Right lobe of liver (tissue), 6 donors: ENCODE measurements around the gene APOO. TPM values are rescaled to one million over a fixed set of nuclear protein-coding genes. Genes with fewer than 3 reads are reported as not detected.

Experiments
- ATAC-seq, 4 donors: fragments of 200-7000 bp; cut with Tn5 transposase; one replicate each; pipeline ENCODE4 v1.9.1; 2020; ENCODE audit warnings: mild to moderate bottlenecking in 4 of 4, moderate library complexity in 4 of 4
- DNase-seq, 3 donors: peaks; one replicate each; pipeline ENCODE4 v3.0.0-alpha.2; 2020
- H3K27ac ChIP-seq, 3 donors: fragments of 200-600 bp; one replicate each; pipeline ENCODE4 v1.8.0; 2022
- H3K27me3 ChIP-seq, 2 donors: fragments of 200-600 bp; one replicate each; pipeline ENCODE4 v1.8.0; 2022
- H3K36me3 ChIP-seq, 4 donors: fragments of 200-600 bp; sonication (generic) in 1 of 4; one replicate each; pipeline versions ENCODE4 v1.5.1 to v1.8.0; 2017 to 2022; ENCODE audit warnings: control low read depth in 1 of 4
- H3K4me1 ChIP-seq, 4 donors: fragments of 200-600 bp; sonication (generic) in 1 of 4; one replicate each; pipeline versions ENCODE4 v1.5.1 to v1.8.0; 2017 to 2022; ENCODE audit warnings: control low read depth in 1 of 4
- H3K4me3 ChIP-seq, 3 donors: fragments of 200-600 bp; one replicate each; pipeline ENCODE4 v1.8.0; 2022
- H3K9me3 ChIP-seq, 4 donors: fragments of 200-600 bp; sonication (generic) in 1 of 4; one replicate each; pipeline versions ENCODE4 v1.5.1 to v1.8.0; 2017 to 2022; ENCODE audit warnings: control low read depth in 1 of 4
- CTCF ChIP-seq, 4 donors: fragments of 200-600 bp in 3 of 4; fragments of 450-650 bp in 1 of 4; IDR thresholded peaks; one replicate each; pipeline versions ENCODE4 v1.5.1 to v1.8.0; 2016 to 2022; ENCODE audit warnings: antibody characterized with exemption in 4 of 4, mild to moderate bottlenecking in 2 of 4
- POLR2A ChIP-seq: fragments of 450-650 bp; IDR thresholded peaks from one replicate; pipeline ENCODE4 v1.6.1; 2017; ENCODE audit warnings: antibody characterized with exemption, mild to moderate bottlenecking
- WGBS: methylation state at CpG from one replicate; pipeline ENCODE4 v1.1.6; 2018; ENCODE audit warnings: low coverage, low lambda C conversion rate; ENCODE audit not compliant: insufficient coverage; ENCODE audit errors: missing lambda C conversion rate; 5-methylcytosine and 5-hydroxymethylcytosine counted together
- intact Hi-C, 2 donors: fragments of 100-400 bp; cut with DNase I; formaldehyde crosslinking; loops; one replicate each; pipeline versions ENCODE4 v1.11.2 to v1.14.1; 2022
- total RNA-seq, 6 experiments: library from RNA; depleted of rRNA in 2 of 6; stranded (reverse); fragments of >200 nt in 2 of 6; fragmentation: NEBNext Ultra II Directional in 3 of 6; extraction: Animal tissue kit (Norgen Biotek cat#: 25700) in 3 of 6; gene quantifications; one replicate each; pipeline versions ENCODE4 v1.1.0 to v1.2.4, GENCODE V29; 2016 to 2023
- donor health status: DM: no; HTN: yes; CAD: no.
- donor health status: DM: no; HTN: no; CAD: no.
- donor health status: DM: no; HTN: no; CAD: no.
- donor health status: DM: no; HTN: yes; CAD: no.
- donor health status: DM: no; HTN: yes; CAD: no.

The APOO gene
- total RNA-seq, 6 experiments from 2014 or later: 9.8 to 17.3 (median 12.2) TPM

- TF ChIP-seq CTCF (IDR thresholded peaks at IDR 0.05): no peak
- no peaks in the 10 kb centered on the region for H3K27me3 ChIP-seq
- H3K36me3 ChIP-seq: peaks cover 0 to 13% (median 0%) of the 10 kb centered on the region in 4 donors
- intact Hi-C loops: no loop called here
- H3K4me3 ChIP-seq: no peak overlapping the region
- WGBS: 77% methylated on average over 8 of the region's 8 CpGs
- H3K4me1 ChIP-seq: peaks cover 0 to 7% (median 3%) of the 10 kb centered on the region in 4 donors
- no peak overlapping the region for H3K27ac ChIP-seq
- DNase-seq: no peak
- H3K9me3 ChIP-seq: no peaks in the 10 kb centered on the region
- ATAC-seq: peak in 2 of 4 donors; percentile 26 to 36
These were observed 118.2 kb downstream of the APOO start for GRCh38 chrX:23789386-23790154.

GRCh38 chrX:23788946-23789345 is 118.8 kb downstream of the APOO start:
- H3K4me1 ChIP-seq: peaks cover 0 to 7% (median 3%) of the 10 kb centered on the region in 4 donors
- no peak overlapping the region for H3K27ac ChIP-seq
- H3K9me3 ChIP-seq: no peaks in the 10 kb centered on the region
- intact Hi-C loops: no loop called here
- H3K36me3 ChIP-seq: peaks cover 0 to 13% (median 0%) of the 10 kb centered on the region in 4 donors
- TF ChIP-seq CTCF (IDR thresholded peaks at IDR 0.05) (no peak), POLR2A (no peak)
- ATAC-seq: no peak
- H3K4me3 ChIP-seq: no peak overlapping the region
- DNase-seq: no peak
- 44% methylated on average over 4 of the region's 4 CpGs for WGBS
- H3K27me3 ChIP-seq: no peaks in the 10 kb centered on the region

GRCh38 chrX:23788521-23788920 is 119.2 kb downstream of the APOO start:
- intact Hi-C loops: no loop called here

GRCh38 chrX:23787745-23788118 is 120.0 kb downstream of the APOO start:
- 89% methylated on average over 1 of the region's 2 CpGs for WGBS
- ATAC-seq: no peak
- peaks cover 0 to 7% (median 3%) of the 10 kb centered on the region in 4 donors for H3K4me1 ChIP-seq
- peaks cover 0 to 13% (median 0%) of the 10 kb centered on the region in 4 donors for H3K36me3 ChIP-seq
- no peak overlapping the region for H3K4me3 ChIP-seq
- intact Hi-C loops: no loop called here
- no peaks in the 10 kb centered on the region for H3K27me3 ChIP-seq
- H3K9me3 ChIP-seq: no peaks in the 10 kb centered on the region
- peak overlapping the region in 1 of 3 donors; percentile 19 for H3K27ac ChIP-seq
- TF ChIP-seq CTCF (IDR thresholded peaks at IDR 0.05) (no peak), POLR2A (no peak)
- DNase-seq: no peak

More at GRCh38 chrX:23788521-23788920, 119.2 kb downstream of the APOO start:
- no peak overlapping the region for H3K4me3 ChIP-seq
- DNase-seq: no peak
- peak overlapping the region in 1 of 3 donors; percentile 19 for H3K27ac ChIP-seq
- TF ChIP-seq CTCF (IDR thresholded peaks at IDR 0.05) (no peak), POLR2A (no peak)
- H3K9me3 ChIP-seq: no peaks in the 10 kb centered on the region
- H3K27me3 ChIP-seq: no peaks in the 10 kb centered on the region
- peaks cover 0 to 13% (median 0%) of the 10 kb centered on the region in 4 donors for H3K36me3 ChIP-seq
- H3K4me1 ChIP-seq: peaks cover 0 to 7% (median 3%) of the 10 kb centered on the region in 4 donors
- ATAC-seq: no peak
